ENCODE results near the gene ATF7IP. TPM values are rescaled to one million over a fixed set of nuclear protein-coding genes. Genes with fewer than 3 reads are reported as not detected.

Gene ATF7IP
- total RNA-seq, 1 experiment from 2014 or later = 100 TPM

GRCh38 chr12:14356147-14356546 is 9.3 kb upstream of the ATF7IP start:
- no TSS peak for BruUV-seq (replicated peaks)
- DNase-seq (ENCODE audit: low spot score) = no peak
- Histone ChIP-seq H3K27ac (ENCODE audit: low read depth, low read length, poor library complexity, severe bottlenecking) (no peak overlapping the region), H3K9me3 (ENCODE audit: low read depth, low read length, poor library complexity, severe bottlenecking) (peaks cover 11% of the 10 kb centered on the region), H3K36me3 (ENCODE audit: insufficient read depth, low read length, poor library complexity, severe bottlenecking) (no peaks in the 10 kb centered on the region), H3K4me3 (ENCODE audit: low read depth, low read length, poor library complexity, severe bottlenecking) (no peak overlapping the region), H3K4me1 (ENCODE audit: insufficient read depth, low read length, poor library complexity, severe bottlenecking) (no peaks in the 10 kb centered on the region), H3K27me3 (replicated peaks; ENCODE audit: insufficient read depth, low read depth, low read length, poor library complexity) (no peaks in the 10 kb centered on the region)
- TF ChIP-seq, protein P1, sequence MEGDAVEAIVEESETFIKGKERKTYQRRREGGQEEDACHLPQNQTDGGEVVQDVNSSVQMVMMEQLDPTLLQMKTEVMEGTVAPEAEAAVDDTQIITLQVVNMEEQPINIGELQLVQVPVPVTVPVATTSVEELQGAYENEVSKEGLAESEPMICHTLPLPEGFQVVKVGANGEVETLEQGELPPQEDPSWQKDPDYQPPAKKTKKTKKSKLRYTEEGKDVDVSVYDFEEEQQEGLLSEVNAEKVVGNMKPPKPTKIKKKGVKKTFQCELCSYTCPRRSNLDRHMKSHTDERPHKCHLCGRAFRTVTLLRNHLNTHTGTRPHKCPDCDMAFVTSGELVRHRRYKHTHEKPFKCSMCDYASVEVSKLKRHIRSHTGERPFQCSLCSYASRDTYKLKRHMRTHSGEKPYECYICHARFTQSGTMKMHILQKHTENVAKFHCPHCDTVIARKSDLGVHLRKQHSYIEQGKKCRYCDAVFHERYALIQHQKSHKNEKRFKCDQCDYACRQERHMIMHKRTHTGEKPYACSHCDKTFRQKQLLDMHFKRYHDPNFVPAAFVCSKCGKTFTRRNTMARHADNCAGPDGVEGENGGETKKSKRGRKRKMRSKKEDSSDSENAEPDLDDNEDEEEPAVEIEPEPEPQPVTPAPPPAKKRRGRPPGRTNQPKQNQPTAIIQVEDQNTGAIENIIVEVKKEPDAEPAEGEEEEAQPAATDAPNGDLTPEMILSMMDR (conservative IDR thresholded peaks at IDR 0.05; ENCODE audit: low read depth, low read length) = no peak
- no peak for TF ChIP-seq EZH2 (IDR thresholded peaks at IDR 0.05; ENCODE audit: borderline replicate concordance, low read depth, low read length, poor library complexity, severe bottlenecking)
- ChIA-PET CTCF (no interaction called here), POLR2A (ENCODE audit: low non-redundant PET) (no interaction called here)
- intact Hi-C loops (cut with micrococcal nuclease; ENCODE audit: unreplicated experiment) = no loop called here

DNA sequence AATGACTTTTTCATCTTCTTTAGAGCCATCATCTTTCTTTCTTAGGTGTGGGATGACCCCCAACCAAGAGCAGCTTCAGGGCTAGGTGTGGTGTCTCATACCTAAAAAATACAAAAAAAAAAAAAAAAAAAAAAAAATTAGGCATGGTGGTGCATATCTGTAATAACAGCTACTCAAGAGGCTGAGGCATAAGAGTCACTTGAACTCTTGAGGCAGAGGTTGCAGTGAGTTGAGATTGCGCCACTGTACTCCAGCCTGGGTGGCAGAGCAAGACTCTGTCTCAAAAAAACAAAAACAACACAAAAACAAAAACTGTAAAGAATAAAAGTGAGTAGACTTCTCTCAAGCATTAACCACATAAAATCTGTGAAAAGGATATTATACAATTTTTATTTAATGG is 8.0 kb upstream of the ATF7IP start:
- no peaks in the 10 kb centered on the region for H3K27me3 ChIP-seq (replicated peaks; ENCODE audit: insufficient read depth, low read depth, low read length, poor library complexity)
- H3K4me1 ChIP-seq (ENCODE audit: insufficient read depth, low read length, poor library complexity, severe bottlenecking) = no peaks in the 10 kb centered on the region
- no peak overlapping the region for H3K27ac ChIP-seq (ENCODE audit: low read depth, low read length, poor library complexity, severe bottlenecking)
- intact Hi-C loops (cut with micrococcal nuclease; ENCODE audit: unreplicated experiment) = no loop called here
- CTCF ChIA-PET = interaction anchor here (0.6 kb wide), 1 partner anchor 39 kb away, joined by 5 read pairs; no protein-coding TSS in a partner anchor
- POLR2A ChIA-PET (ENCODE audit: low non-redundant PET) = no interaction called here
- no peak overlapping the region for H3K4me3 ChIP-seq (ENCODE audit: low read depth, low read length, poor library complexity, severe bottlenecking)
- no peak for TF ChIP-seq EZH2 (IDR thresholded peaks at IDR 0.05; ENCODE audit: borderline replicate concordance, low read depth, low read length, poor library complexity, severe bottlenecking)
- TF ChIP-seq, protein P1 (conservative IDR thresholded peaks at IDR 0.05; ENCODE audit: low read depth, low read length) = no peak
- no TSS peak for BruUV-seq (replicated peaks)
- H3K36me3 ChIP-seq (ENCODE audit: insufficient read depth, low read length, poor library complexity, severe bottlenecking) = no peaks in the 10 kb centered on the region
- DNase-seq (ENCODE audit: low spot score) = no peak
- no peaks in the 10 kb centered on the region for H3K9me3 ChIP-seq (ENCODE audit: low read depth, low read length, poor library complexity, severe bottlenecking)

GRCh38 chr12:14362352-14362751 is 3.1 kb upstream of the ATF7IP start:
- H3K9me3 ChIP-seq (ENCODE audit: low read depth, low read length, poor library complexity, severe bottlenecking) = peaks cover 3% of the 10 kb centered on the region
- BruUV-seq (replicated peaks) = no TSS peak
- no peaks in the 10 kb centered on the region for H3K36me3 ChIP-seq (ENCODE audit: insufficient read depth, low read length, poor library complexity, severe bottlenecking)
- no peaks in the 10 kb centered on the region for H3K27me3 ChIP-seq (replicated peaks; ENCODE audit: insufficient read depth, low read depth, low read length, poor library complexity)
- no peaks in the 10 kb centered on the region for H3K4me1 ChIP-seq (ENCODE audit: insufficient read depth, low read length, poor library complexity, severe bottlenecking)
- TF ChIP-seq, protein P1 (conservative IDR thresholded peaks at IDR 0.05; ENCODE audit: low read depth, low read length) = no peak
- TF ChIP-seq EZH2 (IDR thresholded peaks at IDR 0.05; ENCODE audit: borderline replicate concordance, low read depth, low read length, poor library complexity, severe bottlenecking) = no peak
- no peak overlapping the region for H3K4me3 ChIP-seq (ENCODE audit: low read depth, low read length, poor library complexity, severe bottlenecking)
- no peak for DNase-seq (ENCODE audit: low spot score)
- ChIA-PET CTCF (no interaction called here), POLR2A (ENCODE audit: low non-redundant PET) (no interaction called here)
- intact Hi-C loops (cut with micrococcal nuclease; ENCODE audit: unreplicated experiment) = no loop called here
- H3K27ac ChIP-seq (ENCODE audit: low read depth, low read length, poor library complexity, severe bottlenecking) = no peak overlapping the region

Measured in A673 (cell line).